SJCRH30 (cell line): Measurements from ENCODE around the gene ROBO2. TPM values are rescaled to one million over a fixed set of nuclear protein-coding genes. Genes with fewer than 3 reads are reported as not detected.
A peak's percentile ranks its signal among the peaks of the same experiment; 100 is the strongest.

Experiments used
- DNase-seq, 2 experiments: peaks; one replicate each; pipeline ENCODE4 v3.0.0-alpha.2; 2015 to 2020
- H3K27ac ChIP-seq: fragments of 250-450 bp; sonication (Bioruptor Pico); 2 replicates; pipeline ENCODE4 v1.5.1; 2020; ENCODE audit warnings: mild to moderate bottlenecking, moderate library complexity
- H3K27me3 ChIP-seq: fragments of 250-450 bp; sonication (Bioruptor Pico); 2 replicates; pipeline ENCODE4 v1.5.1; 2020; ENCODE audit warnings: mild to moderate bottlenecking, moderate library complexity
- H3K36me3 ChIP-seq: fragments of 250-450 bp; sonication (Bioruptor Pico); 2 replicates; pipeline ENCODE4 v1.5.1; 2020; ENCODE audit warnings: mild to moderate bottlenecking, moderate library complexity
- H3K4me1 ChIP-seq: fragments of 250-450 bp; sonication (Bioruptor Pico); 2 replicates; pipeline ENCODE4 v1.5.1; 2020; ENCODE audit warnings: mild to moderate bottlenecking, moderate library complexity
- H3K4me3 ChIP-seq: fragments of 250-450 bp; sonication (Bioruptor Pico); 2 replicates; pipeline ENCODE4 v1.5.1; 2020; ENCODE audit warnings: mild to moderate bottlenecking, moderate library complexity
- H3K9me3 ChIP-seq: fragments of 250-450 bp; sonication (Bioruptor Pico); replicated peaks from 2 replicates; pipeline ENCODE4 v1.5.1; 2020; ENCODE audit warnings: mild to moderate bottlenecking, moderate library complexity
- total RNA-seq: library from RNA; depleted of rRNA; stranded (reverse); fragments of >200 nt; shearing (Covaris generic); gene quantifications from 2 replicates; pipeline ENCODE4 v1.2.3, GENCODE V29; 2014

The ROBO2 gene
- total RNA-seq, 1 experiment from 2014 or later, result 14.3 TPM

DNA sequence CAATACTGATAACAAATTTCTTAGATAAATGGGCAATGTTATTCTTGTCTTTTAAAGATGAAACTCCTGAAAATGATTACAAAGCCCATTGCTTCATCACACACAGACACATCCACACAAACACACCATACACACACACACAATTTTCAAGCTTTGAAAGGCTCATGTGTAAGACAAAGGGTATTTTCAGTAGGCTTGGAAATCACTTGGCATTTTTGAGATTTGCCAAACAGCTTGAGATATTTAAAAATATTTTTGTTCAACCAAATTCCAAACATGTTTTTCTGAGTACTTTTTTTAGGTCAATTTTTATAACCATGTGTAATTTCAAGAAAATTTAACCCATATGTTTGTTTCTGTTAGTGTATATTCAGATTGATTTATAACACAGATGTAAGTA, 283.7 kb downstream of the ROBO2 start:
- no peak for DNase-seq
- H3K4me3 ChIP-seq, result no peak overlapping the region
- H3K27me3 ChIP-seq, result no peaks in the 10 kb centered on the region
- H3K4me1 ChIP-seq, result no peaks in the 10 kb centered on the region
- H3K36me3 ChIP-seq, result no peaks in the 10 kb centered on the region
- H3K9me3 ChIP-seq, result no peaks in the 10 kb centered on the region
- H3K27ac ChIP-seq, result no peak overlapping the region

DNA sequence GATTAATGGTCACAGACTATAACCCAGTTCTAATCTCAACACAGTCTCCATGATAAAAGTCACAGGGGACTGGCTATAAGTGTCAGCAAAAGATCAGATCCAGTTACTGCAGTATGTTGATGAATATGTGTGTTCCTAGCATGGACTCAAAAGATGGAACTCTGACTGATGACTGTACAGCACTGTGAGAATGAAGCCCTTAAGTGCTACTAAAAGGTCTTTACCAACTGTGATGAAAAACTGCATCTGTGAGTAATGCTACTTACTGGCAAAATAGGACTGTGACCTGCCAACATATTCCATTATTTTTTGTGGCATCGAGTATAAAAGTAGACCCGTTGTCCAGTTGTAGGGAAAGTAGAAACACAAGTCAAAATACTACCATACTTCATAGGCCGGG, 284.2 kb downstream of the ROBO2 start:
- H3K4me3 ChIP-seq, result no peak overlapping the region
- no peaks in the 10 kb centered on the region for H3K36me3 ChIP-seq
- no peak for DNase-seq
- no peaks in the 10 kb centered on the region for H3K4me1 ChIP-seq
- no peaks in the 10 kb centered on the region for H3K9me3 ChIP-seq
- H3K27me3 ChIP-seq, result no peaks in the 10 kb centered on the region
- no peak overlapping the region for H3K27ac ChIP-seq

DNA sequence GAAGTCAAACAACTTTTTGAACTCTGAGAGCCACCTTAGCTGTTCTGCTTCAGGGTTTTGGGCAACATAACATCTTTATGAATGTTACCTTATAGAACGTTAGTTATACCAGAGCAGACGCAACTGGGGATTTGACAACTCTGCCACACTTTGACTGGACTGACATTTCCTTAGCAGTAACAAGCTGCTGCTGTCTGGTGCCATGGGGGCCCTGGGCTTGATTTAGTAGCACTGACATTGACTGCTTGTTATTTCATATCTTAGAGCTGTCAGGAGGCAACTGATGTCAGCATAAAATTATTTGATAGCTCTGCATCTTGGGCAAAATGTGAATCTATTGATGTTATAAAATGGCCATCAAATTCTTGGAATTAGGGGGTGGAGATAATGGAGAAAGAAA, 285.4 kb downstream of the ROBO2 start:
- no peak for DNase-seq
- Histone ChIP-seq H3K4me3 (no peak overlapping the region), H3K27ac (no peak overlapping the region), H3K4me1 (no peaks in the 10 kb centered on the region), H3K27me3 (no peaks in the 10 kb centered on the region), H3K36me3 (no peaks in the 10 kb centered on the region), H3K9me3 (no peaks in the 10 kb centered on the region)

DNA sequence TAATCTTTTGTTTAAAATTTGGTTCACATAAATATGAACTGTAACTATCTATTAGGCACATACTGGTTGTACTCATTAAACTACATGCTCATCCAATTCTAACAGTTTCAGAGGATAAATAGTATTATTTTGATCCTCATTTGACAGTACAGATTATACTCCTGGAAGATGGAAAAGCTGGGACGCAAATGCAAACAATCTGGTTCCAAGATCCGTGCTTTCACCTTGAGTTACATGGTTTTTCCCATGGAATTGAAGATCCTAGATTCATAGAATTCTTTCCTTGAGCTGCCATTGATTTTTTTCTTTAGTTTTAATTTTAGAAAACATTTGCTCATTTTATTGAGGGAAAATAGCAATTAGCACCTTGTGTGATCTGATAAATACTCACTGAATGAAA, 285.8 kb downstream of the ROBO2 start:
- H3K36me3 ChIP-seq, result no peaks in the 10 kb centered on the region
- no peak overlapping the region for H3K4me3 ChIP-seq
- no peaks in the 10 kb centered on the region for H3K4me1 ChIP-seq
- no peaks in the 10 kb centered on the region for H3K9me3 ChIP-seq
- no peaks in the 10 kb centered on the region for H3K27me3 ChIP-seq
- no peak for DNase-seq
- no peak overlapping the region for H3K27ac ChIP-seq

DNA sequence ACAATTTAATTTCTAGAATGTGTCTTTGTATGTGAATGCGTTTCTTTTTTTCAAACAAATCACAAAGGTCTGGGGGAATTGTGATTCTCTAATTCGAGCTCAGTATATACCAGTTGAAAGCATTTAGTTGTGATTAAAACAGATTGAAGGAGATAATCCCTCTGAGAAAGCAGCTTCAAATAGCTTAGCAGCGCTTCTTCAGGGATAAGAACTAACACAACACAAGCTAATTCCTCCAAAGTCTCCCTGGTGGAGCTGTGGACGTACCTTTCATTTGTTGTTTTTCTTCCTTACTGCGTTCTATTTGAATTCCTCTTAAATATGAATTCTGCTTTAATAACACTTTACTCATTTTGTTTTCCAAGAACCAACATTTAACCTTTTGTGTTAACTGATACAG, 286.7 kb downstream of the ROBO2 start:
- no peaks in the 10 kb centered on the region for H3K4me1 ChIP-seq
- no peak for DNase-seq
- H3K36me3 ChIP-seq, result no peaks in the 10 kb centered on the region
- no peak overlapping the region for H3K4me3 ChIP-seq
- H3K27me3 ChIP-seq, result no peaks in the 10 kb centered on the region
- no peaks in the 10 kb centered on the region for H3K9me3 ChIP-seq
- no peak overlapping the region for H3K27ac ChIP-seq

DNA sequence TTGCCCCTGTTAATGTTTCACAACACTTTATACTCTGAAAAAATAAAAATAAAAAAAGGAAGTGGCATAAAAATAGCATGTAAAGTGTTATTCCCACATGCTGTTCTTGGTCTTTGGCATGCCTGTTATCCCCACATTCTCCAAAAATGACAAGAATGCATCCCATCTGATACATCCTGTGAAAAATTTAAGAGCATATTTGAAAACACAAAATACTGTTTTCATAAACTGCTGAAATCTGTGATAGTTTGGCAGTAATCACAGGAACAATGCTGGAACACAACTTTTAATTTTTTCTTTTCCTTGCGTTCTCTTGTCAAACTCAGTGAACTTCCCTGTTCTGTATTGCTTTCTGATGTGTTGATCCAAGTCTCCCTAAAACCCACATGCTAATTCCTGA, 288.8 kb downstream of the ROBO2 start:
- Histone ChIP-seq H3K4me1 (no peaks in the 10 kb centered on the region), H3K36me3 (no peaks in the 10 kb centered on the region), H3K27ac (no peak overlapping the region), H3K27me3 (no peaks in the 10 kb centered on the region), H3K9me3 (no peaks in the 10 kb centered on the region), H3K4me3 (no peak overlapping the region)
- no peak for DNase-seq

DNA sequence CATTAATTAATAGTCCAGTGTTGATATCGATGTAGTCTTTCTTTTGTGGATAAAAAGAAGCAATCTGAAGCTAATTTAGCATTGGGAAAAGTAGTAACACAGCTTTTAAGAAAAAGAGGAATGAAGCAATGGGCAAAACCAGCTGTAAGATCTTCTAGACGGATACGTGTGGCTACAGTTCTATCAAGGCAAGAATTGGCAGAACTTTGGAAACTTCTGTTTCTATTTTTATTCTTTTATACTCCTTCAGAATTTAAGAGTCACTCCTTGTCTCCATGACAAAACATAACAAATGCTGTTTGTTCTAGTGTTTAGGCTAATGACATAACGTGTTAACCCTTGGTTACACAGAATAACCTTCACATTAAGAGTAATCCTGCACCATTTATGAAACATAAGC, 289.2 kb downstream of the ROBO2 start:
- H3K36me3 ChIP-seq, result no peaks in the 10 kb centered on the region
- H3K4me3 ChIP-seq, result no peak overlapping the region
- no peaks in the 10 kb centered on the region for H3K4me1 ChIP-seq
- DNase-seq, result no peak
- no peaks in the 10 kb centered on the region for H3K27me3 ChIP-seq
- no peak overlapping the region for H3K27ac ChIP-seq
- H3K9me3 ChIP-seq, result no peaks in the 10 kb centered on the region

DNA sequence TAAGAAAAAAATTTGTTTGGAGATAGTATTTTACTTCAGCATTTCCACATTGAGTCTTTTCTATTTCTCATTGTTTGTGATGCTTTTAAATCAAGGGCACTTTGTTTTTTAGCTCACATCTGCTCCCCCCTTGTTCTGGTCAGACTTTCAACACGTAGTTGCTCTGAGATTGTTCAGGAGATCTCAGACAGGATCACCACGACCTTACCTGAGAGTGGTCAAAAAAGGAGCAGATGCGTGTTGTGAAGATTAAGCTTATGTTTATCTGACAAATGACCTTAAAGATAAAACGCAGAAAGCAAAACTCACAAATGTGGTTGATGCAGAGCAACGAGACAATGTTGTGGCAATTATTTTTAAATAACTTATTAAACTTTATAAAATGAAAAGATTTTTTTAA, 298.3 kb downstream of the ROBO2 start:
- H3K27me3 ChIP-seq, result no peaks in the 10 kb centered on the region
- no peaks in the 10 kb centered on the region for H3K9me3 ChIP-seq
- H3K36me3 ChIP-seq, result no peaks in the 10 kb centered on the region
- DNase-seq, result no peak
- no peak overlapping the region for H3K27ac ChIP-seq
- H3K4me1 ChIP-seq, result no peaks in the 10 kb centered on the region
- no peak overlapping the region for H3K4me3 ChIP-seq

DNA sequence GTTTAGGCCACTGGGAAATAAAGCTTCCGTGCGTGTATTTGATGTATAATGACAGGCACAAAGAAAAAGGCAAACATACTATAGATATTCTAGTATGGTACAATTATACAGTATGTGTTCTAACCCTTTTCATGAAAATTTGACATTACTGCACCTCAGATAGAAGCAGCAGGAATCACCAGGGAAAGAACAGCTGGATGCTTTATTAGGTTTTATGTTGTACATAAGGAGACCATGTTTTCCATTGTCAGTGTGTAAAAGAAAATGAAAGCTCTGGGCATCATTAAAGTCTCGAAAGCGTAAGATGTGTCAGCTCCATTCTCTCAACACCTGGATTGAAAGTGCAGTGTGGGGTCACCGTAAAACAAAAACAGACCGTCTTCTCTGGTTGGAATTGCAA, 302.1 kb downstream of the ROBO2 start:
- no peaks in the 10 kb centered on the region for H3K4me1 ChIP-seq
- H3K4me3 ChIP-seq, result no peak overlapping the region
- H3K27me3 ChIP-seq, result no peaks in the 10 kb centered on the region
- H3K27ac ChIP-seq, result no peak overlapping the region
- DNase-seq, result no peak
- H3K9me3 ChIP-seq, result no peaks in the 10 kb centered on the region
- no peaks in the 10 kb centered on the region for H3K36me3 ChIP-seq

DNA sequence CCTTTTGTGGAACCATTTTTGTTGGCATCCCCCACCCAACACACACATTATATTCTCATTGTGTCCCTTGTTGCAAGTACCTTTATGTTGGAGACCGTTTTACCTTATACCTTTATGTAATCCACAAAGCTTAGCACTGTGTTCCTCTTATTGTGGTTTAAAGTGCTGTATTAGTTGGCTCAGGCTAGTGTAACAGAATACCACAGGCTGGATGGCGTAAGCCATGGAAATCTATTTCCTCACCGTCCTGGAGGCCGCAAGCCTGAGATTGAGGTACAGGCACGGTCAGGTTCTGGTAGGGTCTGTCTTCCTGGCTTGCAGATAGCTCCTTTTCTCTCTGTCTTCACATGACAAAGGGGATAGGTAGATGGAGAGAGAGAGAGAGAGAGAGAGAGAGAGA, 302.8 kb downstream of the ROBO2 start:
- Histone ChIP-seq H3K4me3 (no peak overlapping the region), H3K27ac (no peak overlapping the region), H3K36me3 (no peaks in the 10 kb centered on the region), H3K9me3 (no peaks in the 10 kb centered on the region), H3K27me3 (no peaks in the 10 kb centered on the region), H3K4me1 (no peaks in the 10 kb centered on the region)
- no peak for DNase-seq

DNA sequence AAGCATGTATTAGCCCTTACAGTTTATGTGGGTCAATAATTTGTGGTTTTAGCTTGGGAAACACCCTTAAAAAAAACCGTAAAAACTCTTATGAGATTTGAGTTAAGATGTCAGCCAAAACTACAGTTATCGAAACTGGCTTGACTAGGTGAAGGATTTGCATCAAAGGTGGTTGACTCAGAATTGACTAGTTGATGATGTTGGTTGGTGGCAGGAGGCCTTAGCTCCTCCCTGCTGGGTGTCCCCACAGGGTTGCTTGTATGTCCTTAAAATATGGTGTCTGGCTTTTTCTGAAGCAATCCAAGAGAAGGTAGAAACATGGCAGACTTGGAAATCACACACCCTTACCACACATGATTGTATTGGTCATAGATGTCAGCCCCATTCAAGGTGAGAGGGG, 305.1 kb downstream of the ROBO2 start:
- H3K4me3 ChIP-seq, result no peak overlapping the region
- no peaks in the 10 kb centered on the region for H3K9me3 ChIP-seq
- no peaks in the 10 kb centered on the region for H3K36me3 ChIP-seq
- no peak overlapping the region for H3K27ac ChIP-seq
- no peaks in the 10 kb centered on the region for H3K4me1 ChIP-seq
- H3K27me3 ChIP-seq, result no peaks in the 10 kb centered on the region
- no peak for DNase-seq

DNA sequence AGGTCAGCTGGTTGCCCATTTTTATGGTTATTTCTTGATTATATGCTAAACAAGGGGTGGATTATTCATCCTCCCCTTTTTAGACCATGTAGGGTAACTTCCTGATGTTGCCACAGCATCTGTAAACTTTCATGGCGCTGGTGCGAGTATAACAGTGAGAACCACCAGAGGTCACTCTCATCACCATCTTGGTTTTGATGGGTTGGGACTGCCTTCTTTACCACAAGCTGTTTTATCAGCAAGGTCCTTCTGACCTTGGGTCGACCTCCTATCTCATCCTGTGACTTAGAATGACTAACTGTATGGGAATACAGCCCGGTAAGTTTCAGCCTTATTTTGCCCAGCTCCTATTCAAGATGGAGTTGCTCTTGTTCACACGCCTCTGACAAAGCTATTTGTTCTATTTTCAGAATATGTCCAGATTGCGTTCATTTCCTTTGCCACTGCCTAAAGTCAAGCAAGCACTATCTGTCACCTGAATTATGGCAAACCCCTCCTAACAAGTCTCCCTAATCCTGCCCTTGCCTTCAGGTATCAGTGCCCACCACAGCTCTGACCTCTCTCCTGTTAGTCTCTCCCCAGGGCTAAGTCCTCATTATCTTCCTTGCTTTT, 308.5 kb downstream of the ROBO2 start:
- Histone ChIP-seq H3K4me1 (no peaks in the 10 kb centered on the region), H3K36me3 (no peaks in the 10 kb centered on the region), H3K27me3 (no peaks in the 10 kb centered on the region), H3K27ac (no peak overlapping the region), H3K9me3 (no peaks in the 10 kb centered on the region), H3K4me3 (no peak overlapping the region)
- DNase-seq, result no peak

DNA sequence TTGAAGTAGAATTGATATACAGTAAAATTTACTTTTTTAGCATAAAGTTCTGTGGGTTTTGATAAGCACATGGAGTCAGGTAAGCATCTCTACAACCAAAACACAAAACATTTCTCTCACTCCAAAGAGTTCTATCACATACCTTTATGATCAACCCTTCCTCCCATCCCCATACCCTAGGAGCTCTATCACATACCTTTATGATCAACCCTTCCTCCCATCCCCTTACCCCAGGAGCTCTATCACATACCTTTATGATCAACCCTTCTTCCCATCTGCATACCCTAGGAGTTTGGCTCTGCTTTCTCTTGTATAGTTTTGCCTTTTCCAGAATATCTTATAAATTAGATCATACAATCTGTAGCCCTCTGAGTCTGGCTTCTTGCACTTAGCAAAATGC, 315.1 kb downstream of the ROBO2 start:
- DNase-seq, result no peak
- Histone ChIP-seq H3K36me3 (no peaks in the 10 kb centered on the region), H3K4me1 (peaks cover 11% of the 10 kb centered on the region), H3K9me3 (no peaks in the 10 kb centered on the region), H3K27ac (no peak overlapping the region), H3K4me3 (no peak overlapping the region), H3K27me3 (no peaks in the 10 kb centered on the region)

DNA sequence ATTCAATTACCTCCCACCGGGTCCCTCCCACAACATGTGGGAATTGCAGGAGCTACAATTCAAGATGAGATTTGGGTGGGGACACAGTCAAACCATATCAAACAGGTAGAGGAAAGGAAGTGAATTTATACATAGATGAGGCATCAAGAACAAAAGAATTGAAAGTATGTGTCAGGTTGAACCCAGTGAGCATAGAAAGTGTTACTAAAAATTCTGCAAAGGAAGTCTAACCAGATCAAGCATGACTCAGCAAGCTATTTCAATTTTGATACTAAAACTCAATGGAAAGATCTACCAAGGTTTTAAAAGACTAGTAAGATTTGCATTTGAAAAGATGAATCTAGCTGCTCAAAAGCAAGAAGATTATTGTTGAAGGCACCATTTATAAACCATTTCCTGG, 323.0 kb downstream of the ROBO2 start:
- H3K4me1 ChIP-seq, result 0 out of 2 replicates have a peak, but pooled peaks cover under 1% of the 10 kb centered on the region
- H3K4me3 ChIP-seq, result no peak overlapping the region
- H3K36me3 ChIP-seq, result no peaks in the 10 kb centered on the region

DNA sequence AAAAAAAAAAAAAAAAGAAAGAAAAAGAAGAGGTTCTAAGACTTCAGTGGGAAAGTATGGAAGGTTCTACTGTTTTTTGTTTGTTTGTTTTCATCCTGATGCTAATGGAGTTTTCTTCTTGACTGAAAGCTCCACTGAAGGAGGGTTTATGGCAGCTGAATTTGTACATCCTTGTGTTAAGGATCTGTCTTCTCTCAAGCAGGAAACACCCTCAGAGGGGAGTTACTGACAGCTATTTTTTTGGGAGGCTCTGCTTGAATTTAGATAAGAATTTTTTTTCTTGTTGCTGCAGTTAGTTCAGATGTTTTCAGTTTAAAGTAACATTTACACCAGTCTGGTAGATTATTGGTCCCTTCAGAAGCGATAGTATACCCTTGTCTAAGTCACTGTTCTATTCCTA, 325.3 kb downstream of the ROBO2 start:
- Histone ChIP-seq H3K36me3 (no peaks in the 10 kb centered on the region), H3K27me3 (no peaks in the 10 kb centered on the region), H3K9me3 (no peaks in the 10 kb centered on the region), H3K4me1 (no peaks in the 10 kb centered on the region), H3K27ac (no peak overlapping the region), H3K4me3 (no peak overlapping the region)
- DNase-seq, result no peak

More for the DNA sequence above, 323.0 kb downstream of the ROBO2 start:
- Histone ChIP-seq H3K9me3 (no peaks in the 10 kb centered on the region), H3K27me3 (no peaks in the 10 kb centered on the region), H3K27ac (no peak overlapping the region)
- no peak for DNase-seq

DNA sequence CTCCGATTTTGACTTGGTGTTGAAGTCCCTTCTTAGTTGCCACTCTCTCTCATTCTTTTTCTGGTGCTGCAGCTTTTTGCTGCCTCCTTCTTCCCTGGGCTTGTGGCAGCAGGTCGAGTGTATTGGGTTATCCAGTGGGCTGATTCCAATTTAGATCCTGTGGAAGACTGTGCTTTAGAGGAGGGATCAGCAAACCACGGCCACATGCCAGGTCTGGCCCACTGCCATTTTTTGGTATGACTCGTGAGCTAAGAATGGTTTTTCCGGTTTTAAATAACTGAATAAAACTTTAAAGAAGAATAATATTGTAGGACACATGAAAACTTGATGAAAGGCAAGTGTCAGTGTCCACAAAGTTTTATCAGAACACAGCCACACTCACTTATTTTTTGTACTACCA, 330.5 kb downstream of the ROBO2 start:
- Histone ChIP-seq H3K36me3 (no peaks in the 10 kb centered on the region), H3K27me3 (no peaks in the 10 kb centered on the region), H3K27ac (no peak overlapping the region), H3K4me3 (no peak overlapping the region), H3K9me3 (no peaks in the 10 kb centered on the region), H3K4me1 (no peaks in the 10 kb centered on the region)
- peak; percentile 53 to 63 for DNase-seq
